SU-DHL-6 (cell line): ENCODE data around the gene FAM171A2.

Experiments used
- H2AFZ ChIP-seq: fragments of 200-600 bp; sonication (generic); 2 replicates; pipeline ENCODE4 v1.6.1; 2014; ENCODE audit warnings: low read depth, mild to moderate bottlenecking, moderate library complexity, mixed read lengths, antibody characterized with exemption, low read length; ENCODE audit not compliant: severe bottlenecking
- H3F3A ChIP-seq: fragments of 200-600 bp; shearing (Covaris generic); 2 replicates; pipeline ENCODE4 v1.6.0; 2016; ENCODE audit warnings: antibody characterized with exemption, mild to moderate bottlenecking; ENCODE audit not compliant: insufficient read depth
- H3K27ac ChIP-seq: fragments of 200-600 bp; sonication (generic); 2 replicates; pipeline ENCODE4 v1.5.1; 2016; ENCODE audit warnings: low read depth, mild to moderate bottlenecking, low read length, moderate library complexity, mixed read lengths
- H3K27me3 ChIP-seq: fragments of 200-600 bp; sonication (generic), shearing (Covaris generic); 2 replicates; pipeline ENCODE4 v1.6.0; 2014; ENCODE audit warnings: mild to moderate bottlenecking, low read length
- H3K36me3 ChIP-seq: fragments of 200-600 bp; sonication (generic); 2 replicates; pipeline ENCODE4 v1.6.1; 2014; ENCODE audit warnings: mild to moderate bottlenecking, low read length, mixed read lengths
- H3K4me2 ChIP-seq: fragments of 300-600, 200-600 bp; shearing (Covaris generic), sonication (generic); 2 replicates; pipeline ENCODE4 v1.6.0; 2014; ENCODE audit warnings: low read length, low read depth, mild to moderate bottlenecking; ENCODE audit not compliant: poor library complexity, severe bottlenecking
- H3K4me3 ChIP-seq: fragments of 200-600 bp; sonication (generic); 2 replicates; pipeline ENCODE4 v1.5.1; 2014; ENCODE audit warnings: antibody characterized with exemption, low read length, mild to moderate bottlenecking, mixed read lengths; ENCODE audit not compliant: insufficient read depth, poor library complexity, severe bottlenecking
- H3K79me2 ChIP-seq: fragments of 200-600 bp; sonication (generic); 2 replicates; pipeline ENCODE4 v1.6.1; 2014; ENCODE audit warnings: mild to moderate bottlenecking, low read length, moderate library complexity; ENCODE audit not compliant: insufficient read depth
- H3K9ac ChIP-seq: fragments of 200-600 bp; sonication (generic); 2 replicates; pipeline ENCODE4 v1.7.0; 2014; ENCODE audit warnings: mild to moderate bottlenecking, low read length
- H3K9me2 ChIP-seq: fragments of 200-600 bp; sonication (generic); replicated peaks from 2 replicates; pipeline ENCODE4 v1.6.1; 2014; ENCODE audit warnings: low read length; ENCODE audit not compliant: insufficient read depth
- H3K9me3 ChIP-seq: fragments of 200-600 bp; sonication (generic); 2 replicates; pipeline ENCODE4 v1.6.1; 2014; ENCODE audit warnings: low read length, mixed read lengths; ENCODE audit not compliant: insufficient read depth
- H4K20me1 ChIP-seq: fragments of 200-600 bp; sonication (generic); 2 replicates; pipeline ENCODE4 v1.6.1; 2014; ENCODE audit warnings: low read depth, mild to moderate bottlenecking, antibody characterized with exemption, low read length, moderate library complexity, mixed read lengths
- CTCF ChIP-seq: fragments of 200-600 bp; sonication (generic); IDR thresholded peaks from one replicate; pipeline ENCODE4 v1.5.1; 2017; ENCODE audit warnings: antibody characterized with exemption, mild to moderate bottlenecking, low read length, moderate library complexity; ENCODE audit not compliant: insufficient read depth, poor library complexity, severe bottlenecking
- EZH2phosphoT487 ChIP-seq: fragments of 200-600 bp; sonication (generic), shearing (Covaris generic); conservative IDR thresholded peaks from 2 replicates; pipeline ENCODE4 v1.6.1; 2018; ENCODE audit warnings: mild to moderate bottlenecking, antibody characterized with exemption, low read length, moderate library complexity, mixed read lengths

Gene FAM171A2

DNA sequence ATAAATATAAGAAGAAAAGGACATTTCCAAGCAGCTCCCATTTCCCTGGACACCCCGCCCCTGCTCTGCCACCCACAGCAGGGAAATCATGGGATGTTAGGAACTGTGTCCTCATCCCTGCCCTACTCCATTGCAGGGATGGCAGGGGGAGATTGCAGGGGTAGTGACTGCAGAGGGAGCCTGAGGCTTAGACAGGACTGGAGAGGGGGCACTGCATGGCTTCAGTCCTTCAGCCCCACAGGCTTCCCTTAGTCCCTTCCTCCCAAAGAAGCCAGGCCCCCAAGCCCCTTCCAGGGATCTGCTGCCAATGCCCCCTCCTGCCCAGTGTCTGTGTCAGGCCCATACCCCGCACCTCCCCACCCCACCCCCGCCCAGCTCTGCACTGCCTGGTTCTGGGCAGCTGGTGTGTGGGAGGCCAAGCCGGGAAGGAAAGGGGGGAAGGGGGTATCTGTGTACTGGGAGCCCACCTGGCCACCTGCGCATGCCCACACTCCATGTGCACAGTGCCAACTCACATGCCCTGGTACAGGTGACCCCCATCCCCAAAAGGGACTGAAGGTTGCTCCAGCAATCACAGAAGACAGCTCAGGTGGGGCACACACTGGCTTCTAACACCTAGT, 52.0 kb downstream of the FAM171A2 start:
- H2AFZ ChIP-seq = no peak overlapping the region
- H3F3A ChIP-seq = no peaks in the 10 kb centered on the region
- no peaks in the 10 kb centered on the region for H3K79me2 ChIP-seq
- no peaks in the 10 kb centered on the region for H3K36me3 ChIP-seq
- no peak overlapping the region for H3K27ac ChIP-seq
- no peak overlapping the region for H3K4me3 ChIP-seq
- TF ChIP-seq CTCF = no peak
- TF ChIP-seq EZH2phosphoT487 = no peak
- no peaks in the 10 kb centered on the region for H3K9me3 ChIP-seq
- H3K9ac ChIP-seq = no peak overlapping the region
- H4K20me1 ChIP-seq = no peaks in the 10 kb centered on the region
- no peak overlapping the region for H3K4me2 ChIP-seq
- H3K9me2 ChIP-seq = no peaks in the 10 kb centered on the region
- no peaks in the 10 kb centered on the region for H3K27me3 ChIP-seq

DNA sequence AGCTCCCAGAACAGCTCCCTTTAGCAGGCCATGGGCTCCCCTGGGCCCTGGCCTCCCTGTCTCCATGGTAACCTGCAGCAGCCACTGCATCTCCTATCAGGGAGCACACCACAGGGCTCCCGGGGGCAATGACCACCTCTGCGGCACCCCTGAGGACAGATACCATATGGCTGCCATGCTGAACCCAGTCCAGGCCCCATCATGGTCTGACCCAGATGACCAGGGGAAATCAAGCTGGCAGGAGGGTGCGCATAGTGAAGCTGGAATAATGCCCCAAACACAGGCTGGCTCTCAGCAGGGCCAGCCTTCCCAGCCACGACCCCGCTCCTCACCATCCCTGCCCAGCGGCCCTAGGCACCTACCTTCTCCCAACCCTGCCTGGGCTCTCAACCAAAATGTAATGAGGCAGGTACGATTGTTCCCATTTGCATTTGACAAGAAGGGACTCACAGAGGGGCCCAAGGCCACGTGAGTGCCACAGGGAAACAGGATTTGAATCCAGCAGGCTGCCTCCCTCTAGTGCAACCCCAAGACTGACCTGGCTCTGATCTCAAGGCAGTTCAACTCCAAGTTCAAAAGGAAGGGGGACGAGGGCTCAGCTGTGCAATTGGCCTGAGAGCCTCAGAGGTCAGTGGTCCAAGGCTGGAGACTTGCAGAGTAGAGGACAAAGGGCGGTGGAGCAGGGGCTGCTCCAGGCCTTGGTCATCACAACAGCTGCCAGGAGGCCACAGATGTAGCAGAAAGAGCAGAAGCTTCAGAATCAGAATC, 52.9 kb downstream of the FAM171A2 start:
- Histone ChIP-seq H3K4me2 (no peak overlapping the region), H2AFZ (no peak overlapping the region), H3K36me3 (no peaks in the 10 kb centered on the region), H3K9me3 (no peaks in the 10 kb centered on the region), H3K27ac (no peak overlapping the region), H3K9ac (no peak overlapping the region), H3K9me2 (no peaks in the 10 kb centered on the region), H3K79me2 (no peaks in the 10 kb centered on the region), H4K20me1 (no peaks in the 10 kb centered on the region), H3F3A (no peaks in the 10 kb centered on the region), H3K4me3 (no peak overlapping the region), H3K27me3 (no peaks in the 10 kb centered on the region)
- no peak for TF ChIP-seq CTCF
- no peak for TF ChIP-seq EZH2phosphoT487

DNA sequence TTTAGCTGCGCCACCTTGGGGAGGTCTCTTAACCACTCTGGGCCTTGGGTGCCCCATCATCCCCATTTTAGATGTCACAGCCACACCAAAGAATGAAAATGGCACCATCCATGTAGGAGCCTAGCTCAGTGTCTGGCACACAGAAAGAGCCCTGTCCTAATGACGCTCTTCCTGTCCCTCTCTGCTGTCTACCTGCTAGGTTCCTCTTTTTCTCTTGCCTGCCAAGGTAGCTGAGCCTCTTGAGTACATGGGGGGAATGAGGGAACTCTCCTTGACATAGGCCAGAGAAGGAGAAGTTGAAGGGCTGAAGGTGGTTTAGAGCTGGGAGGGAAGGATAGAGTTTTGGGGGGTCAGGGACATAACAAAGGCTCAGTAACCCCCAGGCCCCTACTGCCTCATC, 53.5 kb downstream of the FAM171A2 start:
- TF ChIP-seq CTCF (no peak), EZH2phosphoT487 (no peak)
- no peak overlapping the region for H3K4me2 ChIP-seq

More for the DNA sequence above, 53.5 kb downstream of the FAM171A2 start:
- no peaks in the 10 kb centered on the region for H3K36me3 ChIP-seq
- no peaks in the 10 kb centered on the region for H3K27me3 ChIP-seq
- no peak overlapping the region for H3K27ac ChIP-seq
- no peaks in the 10 kb centered on the region for H4K20me1 ChIP-seq
- no peaks in the 10 kb centered on the region for H3F3A ChIP-seq
- H3K9me2 ChIP-seq = no peaks in the 10 kb centered on the region
- H3K4me3 ChIP-seq = no peak overlapping the region
- H3K9me3 ChIP-seq = no peaks in the 10 kb centered on the region
- H3K9ac ChIP-seq = no peak overlapping the region
- no peak overlapping the region for H2AFZ ChIP-seq
- H3K79me2 ChIP-seq = no peaks in the 10 kb centered on the region
